H1 (cell line): Measurements from ENCODE around the gene ZBTB16. TPM values are rescaled to one million over a fixed set of nuclear protein-coding genes. Genes with fewer than 3 reads are reported as not detected.
A peak's percentile ranks its signal among the peaks of the same experiment; 100 is the strongest.

Experiments
- CTCF ChIA-PET: fragments of 300-600 bp; sonication (Branson Sonifier 250); formaldehyde crosslinking; loops from one replicate; lab custom pipeline; 2021; ENCODE audit not compliant: partially characterized antibody; lab: Charles Lee
- POLR2A ChIA-PET: fragments of 300-600 bp; sonication (Branson Sonifier 250); formaldehyde crosslinking; loops from one replicate; lab custom pipeline; 2021; ENCODE audit warnings: inconsistent platforms; ENCODE audit not compliant: partially characterized antibody; lab: Charles Lee
- DNase-seq, 2 experiments: peaks; one replicate each; pipeline versions ENCODE4 v3.0.0 to v3.0.0-alpha.2; 2010 to 2022; ENCODE audit warnings: low spot score in 2 of 2, low read depth in 1 of 2, mixed read lengths in 1 of 2
- FAIRE-seq: peaks from 2 replicates; lab custom pipeline; 2011; peaks lifted over from hg19 to GRCh38; lab: Jason Lieb, UNC
- H2AFZ ChIP-seq: 2 replicates; pipeline ENCODE4 v1.8.1; 2012; ENCODE audit warnings: low read length, inconsistent platforms
- H2AK5ac ChIP-seq: 2 replicates; pipeline ENCODE4 v1.6.1; 2013; ENCODE audit warnings: low read depth, low read length
- H2BK120ac ChIP-seq: replicated peaks from 2 replicates; pipeline ENCODE3; 2013; ENCODE audit warnings: low read depth, low read length, inconsistent platforms
- H2BK12ac ChIP-seq: 2 replicates; pipeline ENCODE4 v1.6.1; 2013; ENCODE audit warnings: low read depth, low read length
- H2BK15ac ChIP-seq: 2 replicates; pipeline ENCODE4 v1.6.1; 2013; ENCODE audit warnings: low read length
- H2BK20ac ChIP-seq: 2 replicates; pipeline ENCODE4 v1.6.1; 2013; ENCODE audit warnings: low read length
- H2BK5ac ChIP-seq: 2 replicates; pipeline ENCODE4 v1.6.1; 2013; ENCODE audit warnings: low read depth, low read length
- H3K14ac ChIP-seq: 2 replicates; pipeline ENCODE4 v1.6.1; 2013; ENCODE audit warnings: inconsistent platforms; ENCODE audit not compliant: insufficient read length
- H3K18ac ChIP-seq: 2 replicates; pipeline ENCODE4 v1.6.1; 2013; ENCODE audit warnings: low read length; ENCODE audit errors: extremely low read depth
- H3K23ac ChIP-seq: 2 replicates; pipeline ENCODE4 v1.6.1; 2013; ENCODE audit warnings: inconsistent platforms; ENCODE audit not compliant: insufficient read length
- H3K23me2 ChIP-seq: 2 replicates; pipeline ENCODE4 v1.6.1; 2013; ENCODE audit warnings: low read depth, low read length
- H3K27ac ChIP-seq: 2 replicates; pipeline ENCODE4 v1.6.1; 2011; ENCODE audit warnings: low read depth, low read length, inconsistent platforms
- H3K27me3 ChIP-seq, 4 experiments: replicated peaks in 1 of 4; 1 replicate in 1 of 4; 2 replicates in 3 of 4; pipeline versions ENCODE4 v1.6.1 to v1.8.1; 2011 to 2013; ENCODE audit warnings: low read length in 3 of 4, mild to moderate bottlenecking in 3 of 4, inconsistent platforms in 2 of 4, mixed read lengths in 2 of 4, moderate library complexity in 1 of 4; ENCODE audit not compliant: control insufficient read depth in 3 of 4, insufficient read depth in 3 of 4; ENCODE audit errors: extremely low read depth in 1 of 4
- H3K36me3 ChIP-seq, 4 experiments: 2 replicates each; pipeline versions ENCODE4 v1.6.1 to v1.8.1; 2011 to 2013; ENCODE audit warnings: mild to moderate bottlenecking in 4 of 4, low read length in 3 of 4, moderate library complexity in 2 of 4, control low read depth in 1 of 4, inconsistent platforms in 1 of 4; ENCODE audit not compliant: insufficient read depth in 4 of 4, control insufficient read depth in 2 of 4
- H3K4ac ChIP-seq: replicated peaks from 2 replicates; pipeline ENCODE3; 2013; ENCODE audit warnings: low read length, low read depth, mixed read lengths, inconsistent platforms; ENCODE audit not compliant: insufficient read length
- H3K4me1 ChIP-seq, 4 experiments: replicated peaks in 1 of 4; 1 replicate in 1 of 4; 2 replicates in 3 of 4; pipeline versions ENCODE4 v1.6.1 to v1.8.1; 2011 to 2013; ENCODE audit warnings: low read length in 3 of 4, inconsistent platforms in 2 of 4, mixed read lengths in 1 of 4; ENCODE audit not compliant: insufficient read depth in 4 of 4, control insufficient read depth in 3 of 4
- H3K4me2 ChIP-seq, 2 experiments: 2 replicates each; pipeline versions ENCODE4 v1.6.1 to v1.8.1; 2011 to 2013; ENCODE audit warnings: low read depth in 2 of 2, low read length in 2 of 2, control low read depth in 1 of 2, inconsistent platforms in 1 of 2, mild to moderate bottlenecking in 1 of 2; ENCODE audit not compliant: insufficient read depth in 1 of 2
- H3K4me3 ChIP-seq, 4 experiments: fragments of 200-600, 300-600 bp in 1 of 4; sonication (generic), shearing (Covaris generic), sonication (Bioruptor Twin) in 1 of 4; 2 replicates each; pipeline versions ENCODE4 v1.5.1 to v1.8.1; 2011 to 2016; ENCODE audit warnings: low read length in 4 of 4, low read depth in 3 of 4, control low read depth in 2 of 4, inconsistent platforms in 2 of 4, mild to moderate bottlenecking in 2 of 4, mixed read lengths in 1 of 4, moderate library complexity in 1 of 4; ENCODE audit not compliant: insufficient read depth in 2 of 4; ENCODE audit errors: extremely low read depth in 1 of 4
- H3K56ac ChIP-seq: replicated peaks from 2 replicates; pipeline ENCODE3; 2013; ENCODE audit warnings: low read depth, mild to moderate bottlenecking, mixed read lengths, low read length, inconsistent platforms; ENCODE audit not compliant: insufficient read length
- H3K79me1 ChIP-seq: 2 replicates; pipeline ENCODE4 v1.6.1; 2013; ENCODE audit warnings: low read depth, low read length, control low read depth
- H3K79me2 ChIP-seq, 2 experiments: 2 replicates each; pipeline versions ENCODE4 v1.6.1 to v1.8.1; 2012 to 2013; ENCODE audit warnings: low read length in 2 of 2, mild to moderate bottlenecking in 2 of 2, inconsistent platforms in 1 of 2; ENCODE audit not compliant: insufficient read depth in 2 of 2, control insufficient read depth in 1 of 2
- H3K9ac ChIP-seq, 4 experiments: replicated peaks in 1 of 4; 1 replicate in 1 of 4; 2 replicates in 3 of 4; pipeline versions ENCODE4 v1.6.1 to v1.8.1; 2011 to 2013; ENCODE audit warnings: low read depth in 3 of 4, low read length in 3 of 4, control low read depth in 2 of 4, mild to moderate bottlenecking in 2 of 4, moderate library complexity in 2 of 4, inconsistent platforms in 1 of 4; ENCODE audit errors: extremely low read depth in 1 of 4
- H3K9me3 ChIP-seq, 2 experiments: 2 replicates each; pipeline versions ENCODE4 v1.6.1 to v1.8.1; 2012 to 2013; ENCODE audit warnings: mild to moderate bottlenecking in 2 of 2, moderate library complexity in 2 of 2, control low read depth in 1 of 2, inconsistent platforms in 1 of 2, low read depth in 1 of 2, low read length in 1 of 2, mixed read lengths in 1 of 2; ENCODE audit not compliant: insufficient read depth in 2 of 2
- H4K20me1 ChIP-seq, 2 experiments: replicated peaks in 1 of 2; 2 replicates each; pipeline versions ENCODE3 to v1.8.1; 2011 to 2013; ENCODE audit warnings: inconsistent platforms in 2 of 2, low read length in 2 of 2, mild to moderate bottlenecking in 1 of 2; ENCODE audit not compliant: insufficient read depth in 2 of 2, control insufficient read depth in 1 of 2
- H4K5ac ChIP-seq: 2 replicates; pipeline ENCODE4 v1.6.1; 2013; ENCODE audit warnings: low read length, low read depth, mixed read lengths, inconsistent platforms; ENCODE audit not compliant: insufficient read length
- H4K8ac ChIP-seq: 2 replicates; pipeline ENCODE4 v1.8.0; 2013; ENCODE audit warnings: mild to moderate bottlenecking, moderate library complexity, low read length, inconsistent platforms; ENCODE audit not compliant: insufficient read depth; ENCODE audit errors: extremely low read depth
- H4K91ac ChIP-seq: replicated peaks from 2 replicates; pipeline ENCODE3; 2013; ENCODE audit warnings: low read length, mixed read lengths, inconsistent platforms; ENCODE audit not compliant: insufficient read length
- CHD1 ChIP-seq: IDR thresholded peaks from 2 replicates; pipeline ENCODE4 v1.6.1; 2012; ENCODE audit warnings: low read depth, low read length, improper control_type of control experiment
- CTCF ChIP-seq, 3 experiments: IDR thresholded peaks; 1 replicate in 2 of 3; 2 replicates in 1 of 3; pipeline versions ENCODE4 v1.5.1 to v1.6.1; 2011; ENCODE audit warnings: low read length in 3 of 3, mild to moderate bottlenecking in 3 of 3, inconsistent platforms in 2 of 3, low read depth in 1 of 3, moderate library complexity in 1 of 3; ENCODE audit not compliant: insufficient read depth in 1 of 3; ENCODE audit errors: control extremely low read depth in 1 of 3
- MAX ChIP-seq: IDR thresholded peaks from 2 replicates; pipeline ENCODE4 v1.6.1; 2012; ENCODE audit warnings: inconsistent platforms
- TEAD4 ChIP-seq: IDR thresholded peaks from 2 replicates; pipeline ENCODE4 v1.6.1; 2012; ENCODE audit warnings: low read depth, low read length, inconsistent platforms, mixed read lengths
- WGBS, 2 experiments: shearing (Covaris generic) in 1 of 2; methylation state at CpG; one replicate each; pipeline versions ENCODE4 v1.1.6 to v1.1.7; 2013 to 2015; ENCODE audit warnings: low lambda C conversion rate in 2 of 2, mixed read lengths in 2 of 2, inconsistent platforms in 1 of 2, low coverage in 1 of 2, missing lambda C conversion rate in 1 of 2; ENCODE audit not compliant: insufficient replicate concordance in 2 of 2, insufficient coverage in 1 of 2, insufficient read length in 1 of 2; ENCODE audit errors: extremely low coverage in 1 of 2, missing lambda C conversion rate in 1 of 2; 5-methylcytosine and 5-hydroxymethylcytosine counted together
- polyA plus RNA-seq, 7 experiments: library from polyadenylated mRNA; depleted of rRNA in 3 of 7; stranded (reverse) in 5 of 7; unstranded in 2 of 7; fragments of >200 nt in 5 of 7; fragments of 200-250 nt in 2 of 7; gene quantifications; 1 replicate in 5 of 7; 2 replicates in 1 of 7; 4 replicates in 1 of 7; pipeline versions ENCODE4 v1.2.1 to v1.2.3, GENCODE V29; 2011 to 2013; ENCODE audit warnings: missing spikeins in 2 of 7, mixed read lengths in 2 of 7
- total RNA-seq: library from RNA; stranded (reverse); fragmentation: NEBNext Ultra II Directional; extraction: Animal tissue kit (Norgen Biotek cat#: 25700); gene quantifications from 2 replicates; pipeline ENCODE4 v1.2.1, GENCODE V29; 2021

ZBTB16 gene
- total and polyA plus RNA-seq, 2 of the 8 experiments (the other 6 are each of a cell fraction or from before 2014, with no cell fraction given) = 0.12 to 0.61 TPM

GRCh38 chr11:114058871-114059277 lies 637 bp upstream of the ZBTB16 start:
- H3K18ac ChIP-seq = no peak overlapping the region
- H2BK12ac ChIP-seq = no peak overlapping the region
- WGBS, 2 experiments = 4% methylated on average over 24 of the region's 25 CpGs; no CpG with 5 or more reads in 1 of the 2 experiments
- H3K56ac ChIP-seq = no peak overlapping the region
- H2BK5ac ChIP-seq = no peak overlapping the region
- H2AK5ac ChIP-seq = no peak overlapping the region
- POLR2A ChIA-PET = interaction anchor here (1.0 to 1.3 kb wide), 2 partner anchors 9 to 11 kb away, joined by 3 to 4 read pairs; no protein-coding TSS in a partner anchor
- peak in 1 of 2 experiments; percentile 56 for DNase-seq
- H3K79me2 ChIP-seq = no peaks in the 10 kb centered on the region
- peak overlapping the region; percentile 23 to 80 (median 36); a peak in 6 of 8 replicates for H3K4me3 ChIP-seq
- no peaks in the 10 kb centered on the region for H3K79me1 ChIP-seq
- no peak overlapping the region for H3K9ac ChIP-seq
- H3K36me3 ChIP-seq = no peaks in the 10 kb centered on the region; a peak in 1 of 8 replicates
- TF ChIP-seq CTCF (IDR thresholded peaks at IDR 0.05; ENCODE audit: control extremely low read depth in 1 of 3, insufficient read depth in 1 of 3, low read depth in 1 of 3, low read length in 3 of 3) (no peak), TEAD4 (no peak), CHD1 (no peak), MAX (no peak)
- TF ChIP-seq, all 59 proteins: peak for 0
- Histone ChIP-seq H2AFZ (no peak overlapping the region), H3K9me3 (no peaks in the 10 kb centered on the region), H3K4ac (no peak overlapping the region), H3K27ac (no peak overlapping the region), H3K23ac (no peak overlapping the region), H2BK15ac (no peak overlapping the region), H2BK20ac (no peak overlapping the region), H3K4me1 (peaks cover 0 to 24% (median 12%) of the 10 kb centered on the region in 4 experiments; a peak in 6 of 7 replicates), H3K4me2 (peak overlapping the region; percentile 74 to 79), H4K5ac (no peak overlapping the region), H2BK120ac (no peak overlapping the region), H4K91ac (no peak overlapping the region), H3K14ac (no peak overlapping the region), H3K27me3 (peaks cover 54 to 79% (median 75%) of the 10 kb centered on the region in 4 experiments), H4K8ac (no peak overlapping the region), H3K23me2 (peaks cover 28% of the 10 kb centered on the region; the same call in 1 of the 2 replicates), H4K20me1 (peaks cover 0 to 10% of the 10 kb centered on the region in 2 experiments)
- CTCF ChIA-PET = interaction anchor here (0.7 to 3.3 kb wide), 16 partner anchors 12 to 203 kb away, joined by 3 to 19 read pairs (median 4); no protein-coding TSS in a partner anchor
- no peak for FAIRE-seq
